T follicular helper cell (primary cell): ENCODE data around the gene CFLAR.

Source experiments
- DNase-seq: peaks from one replicate; pipeline ENCODE4 v3.0.0-alpha.2; 2020; ENCODE audit warnings: low read depth
- total RNA-seq, 2 experiments: gene quantifications; one replicate each; lab custom pipeline; 2026; lab: John Stamatoyannopoulos, UW

CFLAR gene
- 430 to 742 reads per million in 2 experiments for total RNA-seq

- DNase-seq = peak; percentile 62
Measured at GRCh38 chr2:201116115-201116958, at the start of gene CFLAR. Gene CFLAR, plus strand, starts transcription at chr2:201116164. Its CDS starts 13,702 bp downstream, at chr2:201129866.

DNA sequence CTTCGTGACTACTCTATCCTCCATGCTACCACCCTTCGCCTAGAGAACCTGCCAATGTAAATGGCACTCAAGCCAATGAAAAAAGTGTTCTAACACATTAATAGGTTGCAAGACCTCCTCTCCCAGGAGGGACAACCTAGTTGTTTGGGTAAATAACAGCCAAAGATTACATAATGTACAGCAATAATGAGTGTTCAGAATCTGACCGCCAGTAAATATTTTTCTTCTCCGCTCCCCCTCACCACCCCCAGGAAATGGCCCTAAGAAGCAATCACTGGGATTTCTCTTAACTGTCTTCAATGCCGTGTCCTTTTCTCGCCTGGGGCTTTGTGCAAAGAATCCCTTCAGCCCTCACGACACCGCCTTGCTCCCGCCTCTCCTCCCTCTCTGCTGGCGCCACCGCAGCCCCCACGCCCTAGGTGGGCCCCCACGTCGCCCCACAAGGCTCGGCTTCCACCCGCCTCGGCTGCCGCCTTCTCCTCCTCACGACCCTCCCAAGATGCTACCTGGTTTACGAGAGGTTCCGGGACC, 45.0 kb upstream of the CFLAR start:
- DNase-seq = no peak

- peak; percentile 91 for DNase-seq
Measured at GRCh38 chr2:201071479-201072200, 44.3 kb upstream of the CFLAR start, which contains the start of the genes HYCC2 and NDUFB3. Gene HYCC2, minus strand, starts transcription at chr2:201071671. Its CDS starts 47,662 bp downstream, at chr2:201024009. Gene NDUFB3, plus strand, starts transcription at chr2:201072001. Its CDS starts 6,882 bp downstream, at chr2:201078883.

- DNase-seq = no peak
Measured at GRCh38 chr2:201072201-201072530, 43.8 kb upstream of the CFLAR start.

- DNase-seq = no peak
Measured at GRCh38 chr2:201073071-201073470, 42.9 kb upstream of the CFLAR start.

DNA sequence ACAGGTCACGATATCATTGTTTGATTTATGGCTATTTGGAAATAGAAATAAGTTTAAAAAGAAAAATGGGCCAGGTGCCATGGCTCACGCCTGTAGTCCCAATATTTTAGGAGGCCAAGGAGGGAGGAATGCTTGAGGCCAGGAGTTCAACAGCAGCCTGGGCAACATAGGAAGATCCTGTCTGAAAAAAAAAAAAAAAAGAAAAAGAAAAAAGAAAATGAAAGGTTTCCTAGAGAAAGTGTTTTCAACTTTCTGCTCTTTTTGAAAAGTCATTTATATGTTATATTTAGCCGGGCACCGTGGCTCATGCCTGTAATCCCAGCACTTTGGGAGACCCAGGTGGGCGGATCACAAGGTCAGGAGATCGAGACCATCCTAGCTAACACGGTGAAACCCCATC, 41.0 kb upstream of the CFLAR start:
- DNase-seq = no peak

- no peak for DNase-seq
Measured at GRCh38 chr2:201084863-201085262, 31.1 kb upstream of the CFLAR start.

- DNase-seq = no peak
Measured at GRCh38 chr2:201090574-201090973, 25.4 kb upstream of the CFLAR start.

- DNase-seq = no peak
Measured at GRCh38 chr2:201093573-201093972, 22.4 kb upstream of the CFLAR start.

GRCh38 chr2:201100497-201100896, 15.5 kb upstream of the CFLAR start:
- DNase-seq = no peak

GRCh38 chr2:201105759-201106158, 10.2 kb upstream of the CFLAR start:
- no peak for DNase-seq

DNA sequence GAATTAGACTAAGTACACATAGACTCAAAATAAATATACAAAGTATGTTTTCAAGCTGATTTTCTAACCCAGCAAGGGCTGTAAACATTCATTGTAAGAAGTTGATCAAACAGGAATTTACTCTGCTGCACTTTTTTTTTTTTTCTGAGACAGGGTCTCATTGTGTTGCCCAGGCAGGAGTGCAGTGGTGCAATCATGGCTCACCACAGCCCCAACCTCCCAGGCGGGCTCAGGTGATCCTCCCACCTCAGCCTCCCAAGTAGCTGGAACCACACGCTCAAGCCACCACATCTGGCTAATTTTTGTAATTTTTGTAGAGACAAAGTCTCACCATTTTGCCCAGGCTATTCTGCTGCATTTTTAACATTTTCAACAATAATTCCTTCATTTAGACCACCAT, 8.3 kb upstream of the CFLAR start:
- no peak for DNase-seq

DNA sequence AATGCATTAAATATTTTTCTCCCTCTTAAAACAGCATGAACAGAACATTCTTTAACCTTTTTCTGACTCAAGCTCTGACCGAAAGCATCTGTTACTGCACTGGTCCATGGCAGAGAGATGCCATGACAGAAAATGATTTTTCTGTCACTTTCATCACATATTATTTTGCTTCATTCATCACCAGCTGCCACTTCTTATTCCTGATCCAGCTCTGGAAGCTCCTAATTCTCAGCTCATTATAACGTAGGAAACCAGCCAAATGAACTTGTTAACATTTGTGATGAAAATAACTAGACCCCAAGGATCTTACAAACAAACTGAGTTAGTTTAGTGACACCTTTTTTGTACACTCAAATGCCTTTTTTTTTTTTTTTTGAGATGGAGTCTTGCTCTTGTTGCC, 7.6 kb upstream of the CFLAR start:
- DNase-seq = no peak

GRCh38 chr2:201109186-201109585, 6.8 kb upstream of the CFLAR start:
- DNase-seq = no peak

- no peak for DNase-seq
Measured at GRCh38 chr2:201110615-201111014, 5.3 kb upstream of the CFLAR start.

- DNase-seq = no peak
Measured at GRCh38 chr2:201111096-201111495, 4.9 kb upstream of the CFLAR start.

DNA sequence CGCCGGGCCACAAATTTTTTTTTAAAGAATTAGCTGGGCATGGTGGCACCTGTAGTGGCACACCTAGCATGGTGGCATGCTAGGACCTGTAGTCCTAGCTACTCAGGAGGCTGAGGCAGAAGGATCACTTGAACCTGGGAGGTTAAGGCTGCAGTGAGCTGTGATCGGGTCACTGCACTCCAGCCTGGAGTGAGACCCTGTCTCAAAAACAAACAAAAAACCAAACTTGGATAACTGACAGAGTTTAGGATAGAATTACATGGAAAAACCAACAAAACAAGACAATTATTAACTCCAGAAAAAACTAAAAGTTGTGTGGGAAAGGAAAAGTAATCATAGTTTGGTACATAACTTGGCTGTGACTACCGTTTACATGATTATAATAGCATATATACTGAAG, 1.6 kb upstream of the CFLAR start:
- no peak for DNase-seq

- DNase-seq = no peak
Measured at GRCh38 chr2:201114846-201115245, 1.1 kb upstream of the CFLAR start.

GRCh38 chr2:201116959-201117734, 1.2 kb downstream of the CFLAR start:
- DNase-seq = no peak

- peak; percentile 38 for DNase-seq
Measured at GRCh38 chr2:201117735-201118094, 1.8 kb downstream of the CFLAR start.

- DNase-seq = peak; percentile 77
Measured at GRCh38 chr2:201118121-201118960, 2.4 kb downstream of the CFLAR start.
